Ovary (tissue), 9 donors: Measurements from ENCODE around the gene KMT2E. TPM values are rescaled to one million over a fixed set of nuclear protein-coding genes. Genes with fewer than 3 reads are reported as not detected.

Experiments used
- DNase-seq, 5 donors: peaks; one replicate each; pipeline ENCODE4 v3.0.0-alpha.2; 2019 to 2020
- H3K27ac ChIP-seq, 2 donors: fragments of 200-600 bp; one replicate each; pipeline versions ENCODE4 v1.5.1 to v1.8.0; 2019 to 2022
- H3K27me3 ChIP-seq: fragments of 200-600 bp; one replicate; pipeline ENCODE4 v1.8.0; 2022
- H3K36me3 ChIP-seq: fragments of 200-600 bp; sonication (generic); one replicate; pipeline ENCODE4 v1.5.1; 2019
- H3K4me1 ChIP-seq: one replicate; pipeline ENCODE4 v1.8.1; 2013; ENCODE audit warnings: mild to moderate bottlenecking, moderate library complexity; ENCODE audit not compliant: insufficient read depth
- H3K4me3 ChIP-seq: fragments of 200-600 bp; sonication (generic); one replicate; pipeline ENCODE4 v1.5.1; 2017
- H3K9me3 ChIP-seq, 2 donors: fragments of 200-600 bp in 1 of 2; sonication (generic) in 1 of 2; one replicate each; pipeline versions ENCODE4 v1.5.1 to v1.8.1; 2013 to 2019; ENCODE audit warnings: mild to moderate bottlenecking in 1 of 2, moderate library complexity in 1 of 2
- EP300 ChIP-seq: sonication (generic); formaldehyde crosslinking; IDR thresholded peaks from one replicate; pipeline ENCODE4 v1.6.1; 2017; ENCODE audit warnings: antibody characterized with exemption
- POLR2A ChIP-seq: fragments of 450-650 bp; IDR thresholded peaks from one replicate; pipeline ENCODE4 v1.6.1; 2017; ENCODE audit warnings: antibody characterized with exemption, mild to moderate bottlenecking, moderate library complexity
- WGBS, 3 donors: extraction: QIAGEN DNeasy Blood & Tissue Kit in 1 of 3; methylation state at CpG; one replicate each; pipeline versions ENCODE4 v1.1.5 to v1.1.7; 2013 to 2017; 5-methylcytosine and 5-hydroxymethylcytosine counted together
- intact Hi-C, 4 donors: fragments of 100-400 bp; cut with DNase I; formaldehyde crosslinking; loops; one replicate each; pipeline versions ENCODE4 v1.11.0 to v1.15.1; 2022 to 2023
- polyA plus RNA-seq, 2 donors: library from polyadenylated mRNA; stranded (reverse); fragments of 200-250 nt in 1 of 2; fragments of 350-450 nt in 1 of 2; fragmentation: Illumina TruSeq in 1 of 2; extraction: RNeasy Lipid Tissue Mini Kit (QIAGEN cat#74804) in 1 of 2; gene quantifications; one replicate each; pipeline ENCODE4 v1.2.3, GENCODE V29; 2013 to 2014
- total RNA-seq, 7 donors: library from RNA; depleted of rRNA in 2 of 7; stranded (reverse); fragments of >200 nt in 2 of 7; fragmentation: NEBNext Ultra II Directional in 3 of 7; extraction: Animal tissue kit (Norgen Biotek cat#: 25700) in 3 of 7; gene quantifications; one replicate each; pipeline versions ENCODE4 v1.1.0 to v1.2.4, GENCODE V29; 2016 to 2023
- TF ChIP-seq, protein P1 (sequence below), 3 donors: fragments of 450-650 bp in 2 of 3; fragments of 200-600 bp in 1 of 3; IDR thresholded peaks; one replicate each; pipeline versions ENCODE4 v1.5.1 to v1.8.0; 2016 to 2022; ENCODE audit warnings: antibody characterized with exemption in 3 of 3, mild to moderate bottlenecking in 1 of 3
- donor health status: DM: no; HTN: no; CAD: no; lungs with moderate emphysema.
- donor health status: DM: no; HTN: no; CAD: no.
- donor health status: Bipolar disorder and iron deficiency.
- donor health status: DM: yes; HTN: yes; CAD: no.
- donor health status: DM: no; HTN: no; CAD: no.
- donor health status: DM: yes; HTN: yes; CAD: no.

The KMT2E gene
- total and polyA plus RNA-seq, 9 donors, result 35.2 to 152 (median 113) TPM

GRCh38 chr7:105009667-105010503 lies 4.1 kb upstream of the KMT2E start:
- H3K36me3 ChIP-seq, result no peaks in the 10 kb centered on the region
- peaks cover 12% of the 10 kb centered on the region for H3K4me1 ChIP-seq
- no peak for TF ChIP-seq POLR2A
- TF ChIP-seq, protein P1, sequence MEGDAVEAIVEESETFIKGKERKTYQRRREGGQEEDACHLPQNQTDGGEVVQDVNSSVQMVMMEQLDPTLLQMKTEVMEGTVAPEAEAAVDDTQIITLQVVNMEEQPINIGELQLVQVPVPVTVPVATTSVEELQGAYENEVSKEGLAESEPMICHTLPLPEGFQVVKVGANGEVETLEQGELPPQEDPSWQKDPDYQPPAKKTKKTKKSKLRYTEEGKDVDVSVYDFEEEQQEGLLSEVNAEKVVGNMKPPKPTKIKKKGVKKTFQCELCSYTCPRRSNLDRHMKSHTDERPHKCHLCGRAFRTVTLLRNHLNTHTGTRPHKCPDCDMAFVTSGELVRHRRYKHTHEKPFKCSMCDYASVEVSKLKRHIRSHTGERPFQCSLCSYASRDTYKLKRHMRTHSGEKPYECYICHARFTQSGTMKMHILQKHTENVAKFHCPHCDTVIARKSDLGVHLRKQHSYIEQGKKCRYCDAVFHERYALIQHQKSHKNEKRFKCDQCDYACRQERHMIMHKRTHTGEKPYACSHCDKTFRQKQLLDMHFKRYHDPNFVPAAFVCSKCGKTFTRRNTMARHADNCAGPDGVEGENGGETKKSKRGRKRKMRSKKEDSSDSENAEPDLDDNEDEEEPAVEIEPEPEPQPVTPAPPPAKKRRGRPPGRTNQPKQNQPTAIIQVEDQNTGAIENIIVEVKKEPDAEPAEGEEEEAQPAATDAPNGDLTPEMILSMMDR (IDR thresholded peaks at IDR 0.05), result no peak
- no peak for TF ChIP-seq EP300
- H3K27ac ChIP-seq, result peak overlapping the region; percentile 97 to 98
- peak overlapping the region; percentile 67 for H3K4me3 ChIP-seq
- H3K27me3 ChIP-seq, result no peaks in the 10 kb centered on the region
- intact Hi-C loops, result loop anchor here in 2 of 4 donors (5.0 kb wide), 2 partner anchors 33 to 1412 kb away; no protein-coding TSS in a partner anchor
- 9 to 10% (median 9%) methylated on average over 9 of the region's 9 CpGs for WGBS, 3 donors
- H3K9me3 ChIP-seq, result no peaks in the 10 kb centered on the region
- DNase-seq, result no peak

- WGBS, 3 donors, result 2 to 3% (median 3%) methylated on average over 5 of the region's 5 CpGs
- Histone ChIP-seq H3K27ac (peak overlapping the region; percentile 97 to 98), H3K36me3 (no peaks in the 10 kb centered on the region), H3K27me3 (no peaks in the 10 kb centered on the region), H3K4me3 (peak overlapping the region; percentile 67), H3K4me1 (peaks cover 7% of the 10 kb centered on the region), H3K9me3 (no peaks in the 10 kb centered on the region)
- DNase-seq, result no peak
- TF ChIP-seq, protein P1 (IDR thresholded peaks at IDR 0.05), result no peak
- TF ChIP-seq EP300, result no peak
- TF ChIP-seq POLR2A, result no peak
- intact Hi-C loops, result loop anchor here in 2 of 4 donors (5.0 kb wide), 2 partner anchors 33 to 1412 kb away; no protein-coding TSS in a partner anchor
These were observed 3.4 kb upstream of the KMT2E start for GRCh38 chr7:105010504-105011130.

GRCh38 chr7:105011141-105011830 lies 2.7 kb upstream of the KMT2E start:
- no peaks in the 10 kb centered on the region for H3K27me3 ChIP-seq
- H3K4me3 ChIP-seq, result peak overlapping the region; percentile 67
- DNase-seq, result peak in 1 of 5 donors; percentile 29
- no peak for TF ChIP-seq EP300
- TF ChIP-seq, protein P1 (IDR thresholded peaks at IDR 0.05), result no peak
- TF ChIP-seq POLR2A, result no peak
- H3K4me1 ChIP-seq, result peaks cover 5% of the 10 kb centered on the region
- H3K36me3 ChIP-seq, result no peaks in the 10 kb centered on the region
- H3K9me3 ChIP-seq, result no peaks in the 10 kb centered on the region
- peak overlapping the region; percentile 97 to 98 for H3K27ac ChIP-seq
- 0 to 1% (median 1%) methylated on average over 7 of the region's 7 CpGs for WGBS, 3 donors
- intact Hi-C loops, result loop anchor here in 2 of 4 donors (5.0 kb wide), 2 partner anchors 34 to 1411 kb away; no protein-coding TSS in a partner anchor
